HepG2 (cell line): ENCODE data around the gene NFS1. TPM values are rescaled to one million over a fixed set of nuclear protein-coding genes. Genes with fewer than 3 reads are reported as not detected.
A peak's percentile ranks its signal among the peaks of the same experiment; 100 is the strongest.

Experiments
- ATAC-seq: fragments of 200-7000 bp; cut with Tn5 transposase; 3 replicates; pipeline ENCODE4 v1.9.1; 2020; ENCODE audit warnings: mild to moderate bottlenecking, moderate library complexity
- BruUV-seq: library from RNA; stranded (reverse); fragments of 400-500 nt; replicated peaks from 2 replicates; lab custom pipeline; 2021; lab: Mats Ljungman, UMichigan
- CTCF ChIA-PET: fragments of 300-600 bp; formaldehyde crosslinking; extraction: SDS; loops from one replicate; lab custom pipeline; 2021; ENCODE audit warnings: low total read pairs, inconsistent platforms, low intra/inter-chr PET ratio; lab: Yijun Ruan, JAX
- POLR2A ChIA-PET: fragments of 350-600 bp; sonication (Branson Sonifier 250); formaldehyde crosslinking; loops from one replicate; lab custom pipeline; 2020; ENCODE audit warnings: antibody characterized with exemption, inconsistent platforms; lab: Yijun Ruan, JAX
- DNase-seq: peaks from one replicate; pipeline ENCODE4 v3.0.0-alpha.2; 2015; ENCODE audit warnings: low spot score
- FAIRE-seq: peaks from 3 replicates; lab custom pipeline; 2011; peaks lifted over from hg19 to GRCh38; lab: Jason Lieb, UNC
- H2AFZ ChIP-seq: one replicate; pipeline ENCODE4 v1.6.1; 2011; ENCODE audit warnings: low read length, inconsistent platforms
- H3K27ac ChIP-seq: fragments of 300-600 bp; 3 replicates; pipeline ENCODE4 v1.8.0; 2011; ENCODE audit warnings: mixed run types, mild to moderate bottlenecking, mixed read lengths, low read length, inconsistent platforms; ENCODE audit not compliant: insufficient read depth; ENCODE audit errors: extremely low read length
- H3K27me3 ChIP-seq, 2 experiments: fragments of 200-600 bp in 1 of 2; 2 replicates in 1 of 2; 3 replicates in 1 of 2; pipeline versions ENCODE4 v1.6.0 to v1.8.0; 2011; ENCODE audit warnings: low read length in 2 of 2, mild to moderate bottlenecking in 2 of 2, moderate library complexity in 2 of 2, inconsistent platforms in 1 of 2; ENCODE audit not compliant: insufficient read depth in 2 of 2, control insufficient read depth in 1 of 2
- H3K36me3 ChIP-seq, 2 experiments: fragments of 200-600 bp in 1 of 2; replicated peaks in 1 of 2; 2 replicates in 1 of 2; 3 replicates in 1 of 2; pipeline versions ENCODE4 v1.5.1 to v1.8.0; 2011; ENCODE audit warnings: low read length in 2 of 2, inconsistent platforms in 1 of 2; ENCODE audit not compliant: insufficient read depth in 2 of 2, control insufficient read depth in 1 of 2
- H3K4me1 ChIP-seq: 2 replicates; pipeline ENCODE4 v1.5.1; 2012; ENCODE audit warnings: low read length, inconsistent platforms; ENCODE audit not compliant: insufficient read depth
- H3K4me2 ChIP-seq: 2 replicates; pipeline ENCODE4 v1.6.0; 2011; ENCODE audit warnings: low read depth, low read length, inconsistent platforms
- H3K4me3 ChIP-seq, 3 experiments: fragments of 200-600 bp in 1 of 3; sonication (generic), shearing (Covaris generic) in 1 of 3; replicated peaks in 1 of 3; 2 replicates each; pipeline ENCODE4 v1.5.1; 2011 to 2016; ENCODE audit warnings: low read length in 3 of 3, inconsistent platforms in 2 of 3, low read depth in 2 of 3, mild to moderate bottlenecking in 2 of 3, control low read depth in 1 of 3, mixed read lengths in 1 of 3; ENCODE audit not compliant: insufficient read depth in 1 of 3
- H3K79me2 ChIP-seq: one replicate; pipeline ENCODE4 v1.6.1; 2011; ENCODE audit warnings: low read length, inconsistent platforms; ENCODE audit not compliant: insufficient read depth
- H3K9ac ChIP-seq: 2 replicates; pipeline ENCODE4 v1.6.0; 2011; ENCODE audit warnings: mild to moderate bottlenecking, low read depth, low read length, inconsistent platforms; ENCODE audit not compliant: insufficient read depth
- H3K9me3 ChIP-seq: 2 replicates; pipeline ENCODE4 v1.5.1; 2012; ENCODE audit warnings: mild to moderate bottlenecking, low read length
- H4K20me1 ChIP-seq: 2 replicates; pipeline ENCODE4 v1.6.0; 2011; ENCODE audit warnings: inconsistent platforms, mild to moderate bottlenecking, low read length, moderate library complexity; ENCODE audit not compliant: insufficient read depth
- BRD4 ChIP-seq: sonication (generic); formaldehyde crosslinking; IDR thresholded peaks from 2 replicates; pipeline ENCODE4 v1.4.0; 2020; ENCODE audit warnings: missing genetic modification reagents
- HOXA7 ChIP-seq: sonication (generic); formaldehyde crosslinking; IDR thresholded peaks from 2 replicates; pipeline ENCODE4 v1.8.1; 2022; ENCODE audit warnings: mild to moderate bottlenecking, missing genetic modification reagents, moderate library complexity
- IKZF1 ChIP-seq: fragments of 450-650 bp; IDR thresholded peaks from 2 replicates; pipeline ENCODE4 v1.7.1; 2016
- IRX3 ChIP-seq: sonication (generic); formaldehyde crosslinking; IDR thresholded peaks from 2 replicates; pipeline ENCODE4 v1.8.1; 2023; ENCODE audit warnings: mild to moderate bottlenecking, low read depth, missing genetic modification reagents, borderline replicate concordance
- POLR2A ChIP-seq, 2 experiments: IDR thresholded peaks; 2 replicates each; pipeline ENCODE4 v1.6.1; 2011; ENCODE audit warnings: low read depth in 2 of 2, low read length in 2 of 2, mild to moderate bottlenecking in 1 of 2, moderate library complexity in 1 of 2; ENCODE audit not compliant: insufficient read depth in 1 of 2
- PPARG ChIP-seq: conservative IDR thresholded peaks from 2 replicates; pipeline ENCODE4 v1.6.1; 2016; ENCODE audit warnings: missing biosample characterization, missing genetic modification reagents
- RARG ChIP-seq: sonication (generic); formaldehyde crosslinking; IDR thresholded peaks from 2 replicates; pipeline ENCODE4 v1.4.0; 2020; ENCODE audit warnings: low read depth, mild to moderate bottlenecking, missing genetic modification reagents
- RBM22 ChIP-seq: fragments of 200-400 bp; formaldehyde crosslinking; optimal IDR thresholded peaks from 2 replicates; pipeline ENCODE3; 2017; ENCODE audit warnings: mild to moderate bottlenecking, low read length, moderate library complexity
- ZC3H13 ChIP-seq: sonication (generic); formaldehyde crosslinking; IDR thresholded peaks from 2 replicates; pipeline ENCODE4 v1.8.1; 2023; ENCODE audit warnings: mild to moderate bottlenecking, missing genetic modification reagents, moderate library complexity
- ZNF121 ChIP-seq: sonication (generic); formaldehyde crosslinking; IDR thresholded peaks from 2 replicates; pipeline ENCODE4 v1.5.0; 2020; ENCODE audit warnings: mild to moderate bottlenecking, missing genetic modification reagents
- ZNF501 ChIP-seq: sonication (generic); formaldehyde crosslinking; IDR thresholded peaks from 2 replicates; pipeline ENCODE4 v1.5.1; 2020; ENCODE audit warnings: mild to moderate bottlenecking, moderate library complexity, missing genetic modification reagents
- ZNF552 ChIP-seq: sonication (generic); formaldehyde crosslinking; IDR thresholded peaks from 2 replicates; pipeline ENCODE4 v1.9.0; 2022; ENCODE audit warnings: missing genetic modification reagents, mild to moderate bottlenecking, borderline replicate concordance
- ZNF709 ChIP-seq: sonication (generic); formaldehyde crosslinking; IDR thresholded peaks from 2 replicates; pipeline ENCODE4 v1.5.0; 2020; ENCODE audit warnings: mild to moderate bottlenecking, missing genetic modification reagents
- WGBS: methylation state at CpG from one replicate; pipeline ENCODE4 v1.1.6; 2017; ENCODE audit warnings: low lambda C conversion rate; 5-methylcytosine and 5-hydroxymethylcytosine counted together
- in situ Hi-C: cut with HindIII; loops from 2 replicates; pipeline ENCODE4 v1.10.0; 2017; ENCODE audit warnings: low pct_unique_long_range_greater_than_20kb; ENCODE audit not compliant: extremely low pct_ligation_motif_present
- intact Hi-C: fragments of 100-400 bp; cut with micrococcal nuclease; formaldehyde crosslinking; loops from one replicate; pipeline ENCODE4 v1.10.0; 2022; ENCODE audit not compliant: unreplicated experiment
- polyA plus RNA-seq, 8 experiments: library from polyadenylated mRNA; depleted of rRNA in 3 of 8; stranded (reverse) in 7 of 8; unstranded in 1 of 8; fragments of >200 nt; fragmentation: Illumina TruSeq in 4 of 8; extraction: Trizol in 4 of 8; gene quantifications; 2 replicates each; pipeline versions ENCODE4 v1.2.1 to v1.2.3, GENCODE V29; 2011 to 2016; ENCODE audit warnings: low read depth in 4 of 8, missing spikeins in 1 of 8, mixed read lengths in 1 of 8; ENCODE audit not compliant: insufficient read depth in 1 of 8
- total RNA-seq, 5 experiments: library from RNA; depleted of rRNA; stranded (reverse); fragments of >200 nt; fragmentation: Illumina TruSeq; extraction: Trizol; gene quantifications; 2 replicates each; pipeline ENCODE4 v1.2.3, GENCODE V29; 2016; ENCODE audit warnings: low read depth in 1 of 5
- TF ChIP-seq, protein P1 (sequence below): conservative IDR thresholded peaks from 2 replicates; pipeline ENCODE4 v1.6.1; 2018; ENCODE audit warnings: missing genetic modification reagents
- TF ChIP-seq, protein P2 (sequence below): sonication (generic); formaldehyde crosslinking; IDR thresholded peaks from 2 replicates; pipeline ENCODE4 v1.8.0; 2022; ENCODE audit warnings: low read depth, missing genetic modification reagents
- TF ChIP-seq, protein P3 (sequence below), 2 experiments: sonication (generic) in 1 of 2; formaldehyde crosslinking in 1 of 2; IDR thresholded peaks; 2 replicates each; pipeline versions ENCODE4 v1.4.0 to v1.6.1; 2016 to 2020; ENCODE audit warnings: borderline replicate concordance in 1 of 2, low read depth in 1 of 2, mild to moderate bottlenecking in 1 of 2, missing genetic modification reagents in 1 of 2

The NFS1 gene
- total and polyA plus RNA-seq, 2 of the 13 experiments (the other 11 are each of a cell fraction or from before 2014, with no cell fraction given), result 65.9 to 88.1 TPM

DNA sequence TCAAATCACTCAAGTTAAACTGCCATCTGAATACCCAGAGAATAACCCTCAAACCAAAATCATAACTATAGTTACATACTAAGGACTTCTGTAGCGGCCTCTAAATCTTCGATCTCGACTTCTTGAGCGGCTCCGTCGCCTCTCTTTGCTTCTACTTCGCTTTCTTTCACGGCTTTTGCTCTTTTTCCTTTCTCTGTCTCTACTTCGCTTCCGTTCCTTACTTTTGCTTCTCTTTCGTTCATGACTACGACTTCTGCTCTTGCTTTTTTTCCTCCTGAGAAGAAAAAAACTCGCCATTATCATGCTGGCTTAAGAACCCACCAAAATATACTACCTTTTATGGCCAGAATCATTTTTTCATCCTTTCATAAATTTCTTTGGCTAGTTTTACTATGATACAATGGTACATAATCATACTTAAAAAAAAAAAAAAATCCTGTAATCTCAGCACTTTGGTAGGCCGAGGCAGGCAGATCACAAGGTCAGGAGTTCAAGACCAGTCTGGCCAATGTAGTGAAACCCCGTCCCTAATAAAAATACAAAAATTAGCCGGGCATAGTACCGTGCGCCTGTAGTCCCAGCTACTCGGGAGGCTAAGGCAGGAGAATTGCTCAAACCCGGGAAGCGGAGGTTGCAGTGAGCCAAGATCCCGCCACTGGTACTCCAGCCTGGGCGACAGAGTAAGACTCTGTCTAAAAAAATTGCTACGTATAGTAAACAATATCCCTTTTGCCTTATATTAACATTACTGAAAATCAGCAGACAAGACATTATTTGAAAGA, 32.9 kb upstream of the NFS1 start:
- H3K4me2 ChIP-seq, result peak overlapping the region; percentile 5; the same call in 1 of the 2 replicates
- intact Hi-C loops, result no loop called here
- 0 out of 2 replicates have a peak, but pooled peaks have one; percentile 11 for TF ChIP-seq RARG
- TF ChIP-seq RBM22, result peak; percentile 93
- TF ChIP-seq, protein P1, sequence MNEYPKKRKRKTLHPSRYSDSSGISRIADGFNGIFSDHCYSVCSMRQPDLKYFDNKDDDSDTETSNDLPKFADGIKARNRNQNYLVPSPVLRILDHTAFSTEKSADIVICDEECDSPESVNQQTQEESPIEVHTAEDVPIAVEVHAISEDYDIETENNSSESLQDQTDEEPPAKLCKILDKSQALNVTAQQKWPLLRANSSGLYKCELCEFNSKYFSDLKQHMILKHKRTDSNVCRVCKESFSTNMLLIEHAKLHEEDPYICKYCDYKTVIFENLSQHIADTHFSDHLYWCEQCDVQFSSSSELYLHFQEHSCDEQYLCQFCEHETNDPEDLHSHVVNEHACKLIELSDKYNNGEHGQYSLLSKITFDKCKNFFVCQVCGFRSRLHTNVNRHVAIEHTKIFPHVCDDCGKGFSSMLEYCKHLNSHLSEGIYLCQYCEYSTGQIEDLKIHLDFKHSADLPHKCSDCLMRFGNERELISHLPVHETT (CRISPR knock-in tag), result no peak
- TF ChIP-seq BRD4, result no peak
- TF ChIP-seq, protein P2, sequence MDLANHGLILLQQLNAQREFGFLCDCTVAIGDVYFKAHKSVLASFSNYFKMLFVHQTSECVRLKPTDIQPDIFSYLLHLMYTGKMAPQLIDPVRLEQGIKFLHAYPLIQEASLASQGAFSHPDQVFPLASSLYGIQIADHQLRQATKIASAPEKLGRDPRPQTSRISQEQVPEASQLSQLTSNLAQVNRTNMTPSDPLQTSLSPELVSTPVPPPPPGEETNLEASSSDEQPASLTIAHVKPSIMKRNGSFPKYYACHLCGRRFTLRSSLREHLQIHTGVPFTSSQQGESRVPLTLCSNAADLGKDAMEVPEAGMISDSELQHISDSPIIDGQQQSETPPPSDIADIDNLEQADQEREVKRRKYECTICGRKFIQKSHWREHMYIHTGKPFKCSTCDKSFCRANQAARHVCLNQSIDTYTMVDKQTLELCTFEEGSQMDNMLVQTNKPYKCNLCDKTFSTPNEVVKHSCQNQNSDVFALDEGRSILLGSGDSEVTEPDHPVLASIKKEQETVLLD (CRISPR knock-in tag), result 0 out of 2 replicates have a peak, but pooled peaks have one; percentile 27
- no peak for TF ChIP-seq ZNF709
- TF ChIP-seq IKZF1, result no peak
- peak; percentile 16 to 22; a peak in 1 of 4 replicates for TF ChIP-seq POLR2A (IDR thresholded peaks at IDR 0.05; ENCODE audit: insufficient read depth in 1 of 2, low read depth in 2 of 2, low read length in 2 of 2)
- 0 out of 2 replicates have a peak, but pooled peaks have one; percentile 35 for TF ChIP-seq ZNF121 (CRISPR knock-in tag)
- no peak for TF ChIP-seq PPARG (CRISPR knock-in tag)
- 0 out of 2 replicates have a peak, but pooled peaks have one; percentile 41 for TF ChIP-seq ZC3H13 (CRISPR knock-in tag)
- TF ChIP-seq HOXA7 (CRISPR knock-in tag), result peak; percentile 66; the same call in 1 of the 2 replicates
- no peak for TF ChIP-seq ZNF501 (CRISPR knock-in tag)
- TF ChIP-seq, protein P3, sequence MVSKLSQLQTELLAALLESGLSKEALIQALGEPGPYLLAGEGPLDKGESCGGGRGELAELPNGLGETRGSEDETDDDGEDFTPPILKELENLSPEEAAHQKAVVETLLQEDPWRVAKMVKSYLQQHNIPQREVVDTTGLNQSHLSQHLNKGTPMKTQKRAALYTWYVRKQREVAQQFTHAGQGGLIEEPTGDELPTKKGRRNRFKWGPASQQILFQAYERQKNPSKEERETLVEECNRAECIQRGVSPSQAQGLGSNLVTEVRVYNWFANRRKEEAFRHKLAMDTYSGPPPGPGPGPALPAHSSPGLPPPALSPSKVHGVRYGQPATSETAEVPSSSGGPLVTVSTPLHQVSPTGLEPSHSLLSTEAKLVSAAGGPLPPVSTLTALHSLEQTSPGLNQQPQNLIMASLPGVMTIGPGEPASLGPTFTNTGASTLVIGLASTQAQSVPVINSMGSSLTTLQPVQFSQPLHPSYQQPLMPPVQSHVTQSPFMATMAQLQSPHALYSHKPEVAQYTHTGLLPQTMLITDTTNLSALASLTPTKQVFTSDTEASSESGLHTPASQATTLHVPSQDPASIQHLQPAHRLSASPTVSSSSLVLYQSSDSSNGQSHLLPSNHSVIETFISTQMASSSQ (IDR thresholded peaks at IDR 0.05; ENCODE audit: low read depth), result no peak
- TF ChIP-seq, protein P3 (CRISPR knock-in tag; IDR thresholded peaks at IDR 0.05; ENCODE audit: borderline replicate concordance), result no peak
- TF ChIP-seq IRX3 (CRISPR knock-in tag), result no peak
- TF ChIP-seq ZNF552 (CRISPR knock-in tag), result no peak

More for the DNA sequence above, 32.9 kb upstream of the NFS1 start:
- H3K27ac ChIP-seq, result no peak overlapping the region
- H3K79me2 ChIP-seq, result peaks cover 94% of the 10 kb centered on the region
- no peak overlapping the region for H3K4me3 ChIP-seq
- in situ Hi-C loops, result no loop called here
- ChIA-PET CTCF (no interaction called here), POLR2A (interaction anchor here (9.2 to 16.7 kb wide), 2 partner anchors 9 to 22 kb away, joined by 211 to 319 read pairs; partner anchors contain the start of genes NFS1, RBM39 and ROMO1)
- BruUV-seq, result no TSS peak
- H4K20me1 ChIP-seq, result peaks cover 97% of the 10 kb centered on the region
- no peak for ATAC-seq
- H3K4me1 ChIP-seq, result peaks cover 65% of the 10 kb centered on the region
- no peaks in the 10 kb centered on the region for H3K27me3 ChIP-seq
- FAIRE-seq, result no peak
- WGBS, result 96% methylated on average over 24 of the region's 24 CpGs
- no peak for DNase-seq
- no peak overlapping the region for H2AFZ ChIP-seq
- peaks cover 40 to 93% of the 10 kb centered on the region in 2 experiments for H3K36me3 ChIP-seq
- no peaks in the 10 kb centered on the region for H3K9me3 ChIP-seq
- no peak overlapping the region for H3K9ac ChIP-seq
